Measurements from ENCODE around the gene C3orf33. TPM values are rescaled to one million over a fixed set of nuclear protein-coding genes. Genes with fewer than 3 reads are reported as not detected.

Gene C3orf33
- total RNA-seq, 1 donor from 2014 or later: not detected

DNA sequence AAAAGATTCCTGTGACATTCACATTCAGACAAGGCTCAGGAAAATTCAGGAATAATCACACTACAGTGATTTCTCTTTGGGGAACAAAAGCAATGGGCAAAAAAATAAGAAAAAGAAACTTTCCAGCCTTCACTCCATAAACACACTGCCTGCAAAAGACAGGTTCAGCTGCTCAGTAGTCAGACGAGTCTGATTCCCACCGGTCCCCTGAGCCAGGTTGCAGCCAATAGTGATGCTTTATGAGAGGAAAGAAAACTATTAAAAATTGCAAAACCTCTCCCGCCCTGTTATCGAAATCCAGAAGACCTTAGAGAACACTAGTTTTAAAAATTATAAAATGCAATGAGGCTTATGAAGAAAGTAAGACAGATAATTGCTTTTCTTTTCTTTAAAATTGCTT is 69.7 kb downstream of the C3orf33 start:
- Histone ChIP-seq H3K9me3 (no peaks in the 10 kb centered on the region), H3K36me3 (no peaks in the 10 kb centered on the region), H3K27ac (no peak overlapping the region), H3K4me1 (no peaks in the 10 kb centered on the region), H3K4me3 (no peak overlapping the region), H3K27me3 (no peaks in the 10 kb centered on the region)
- DNase-seq (ENCODE audit: low spot score in 2 of 2): no peak
- intact Hi-C loops (cut with DNase I): no loop called here
- no peak for TF ChIP-seq CTCF (IDR thresholded peaks at IDR 0.05)

- Histone ChIP-seq H3K36me3 (no peaks in the 10 kb centered on the region), H3K4me3 (no peak overlapping the region), H3K27me3 (no peaks in the 10 kb centered on the region), H3K9me3 (no peaks in the 10 kb centered on the region), H3K27ac (no peak overlapping the region), H3K4me1 (no peaks in the 10 kb centered on the region)
- intact Hi-C loops (cut with DNase I): no loop called here
- no peak for TF ChIP-seq CTCF (IDR thresholded peaks at IDR 0.05)
- DNase-seq (ENCODE audit: low spot score in 2 of 2): no peak
Observed at GRCh38 chr3:155730843-155731242, 75.2 kb downstream of the C3orf33 start.

GRCh38 chr3:155727836-155728235 is 78.2 kb downstream of the C3orf33 start:
- intact Hi-C loops (cut with DNase I): no loop called here
- H3K27ac ChIP-seq: no peak overlapping the region
- no peaks in the 10 kb centered on the region for H3K9me3 ChIP-seq
- H3K4me1 ChIP-seq: no peaks in the 10 kb centered on the region
- H3K4me3 ChIP-seq: no peak overlapping the region
- no peak for DNase-seq (ENCODE audit: low spot score in 2 of 2)
- H3K27me3 ChIP-seq: no peaks in the 10 kb centered on the region
- no peaks in the 10 kb centered on the region for H3K36me3 ChIP-seq
- TF ChIP-seq CTCF (IDR thresholded peaks at IDR 0.05): no peak

DNA sequence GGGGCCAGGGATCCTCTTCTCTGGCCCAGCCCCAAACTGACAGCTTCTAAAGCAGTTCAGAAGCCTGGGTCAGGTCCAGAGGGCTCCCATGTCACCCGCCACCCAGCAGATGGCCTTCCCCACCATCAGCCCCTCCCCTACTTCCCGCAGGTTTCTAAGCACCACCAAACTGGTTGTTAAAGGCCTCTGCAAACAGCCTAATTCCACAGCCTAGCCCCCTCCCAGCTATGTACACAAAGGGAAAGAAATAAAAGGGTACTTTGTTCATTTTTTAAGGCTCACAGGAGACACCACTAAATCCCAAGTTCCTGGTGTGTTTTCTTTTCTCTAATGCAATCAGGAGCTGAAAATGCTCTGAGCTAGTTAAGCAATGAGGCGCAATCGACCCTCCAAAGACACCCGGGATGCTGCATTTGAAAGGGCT is 91.8 kb downstream of the C3orf33 start:
- TF ChIP-seq CTCF (IDR thresholded peaks at IDR 0.05): no peak
- intact Hi-C loops (cut with DNase I): no loop called here
- H3K9me3 ChIP-seq: peaks cover 4 to 21% of the 10 kb centered on the region in 2 donors

More for the DNA sequence above, 91.8 kb downstream of the C3orf33 start:
- H3K27me3 ChIP-seq: no peaks in the 10 kb centered on the region
- H3K4me3 ChIP-seq: no peak overlapping the region
- no peak overlapping the region for H3K27ac ChIP-seq
- no peaks in the 10 kb centered on the region for H3K4me1 ChIP-seq
- no peak for DNase-seq (ENCODE audit: low spot score in 2 of 2)
- no peaks in the 10 kb centered on the region for H3K36me3 ChIP-seq

Other genes starting within 250 kb of the C3orf33 start
- not detected for gene PLCH1, start 61.2 kb downstream of the C3orf33 start, total RNA-seq
- 15.6 TPM for gene SLC33A1, start 48.1 kb upstream of the C3orf33 start, total RNA-seq
- 17.8 TPM for gene GMPS, start 64.4 kb upstream of the C3orf33 start, total RNA-seq

Measured in ascending aorta (tissue), 2 donors.